NB4 (cell line): ENCODE data around the gene MBLAC2.

Source experiments
- CTCF ChIP-seq: IDR thresholded peaks from one replicate; pipeline ENCODE4 v1.5.1; 2012; ENCODE audit warnings: low read depth, low read length
- POLR2A ChIP-seq: IDR thresholded peaks from 2 replicates; pipeline ENCODE4 v1.6.1; 2011; ENCODE audit warnings: mild to moderate bottlenecking; ENCODE audit not compliant: insufficient read length; ENCODE audit errors: extremely low read depth

- no peak for TF ChIP-seq POLR2A
- TF ChIP-seq CTCF: no peak
Observed at GRCh38 chr5:90461288-90461687, 13.3 kb downstream of the MBLAC2 start.
